ENCODE measurements around the gene ZNF205. TPM values are rescaled to one million over a fixed set of nuclear protein-coding genes. Genes with fewer than 3 reads are reported as not detected.

ZNF205 gene
- total and polyA plus RNA-seq, 10 of the 15 experiments (the other 5 are each of a cell fraction or from before 2014, with no cell fraction given) = 0.26 to 1.5 (median 0.78) TPM; not detected in 2

- TF ChIP-seq REST (IDR thresholded peaks at IDR 0.05; ENCODE audit: low read depth, low read length) (0 out of 2 replicates have a peak, but pooled peaks have one; percentile 18), ZNF24 (IDR thresholded peaks at IDR 0.05) (peak; percentile 97), CTCF (IDR thresholded peaks at IDR 0.05 in 2 of 3, conservative IDR thresholded peaks at IDR 0.05 in 1 of 3; ENCODE audit: control insufficient read depth in 2 of 3, extremely low read depth in 1 of 3, insufficient read depth in 1 of 3, low read depth in 3 of 3, low read length in 3 of 3) (no peak), NR2C2 (IDR thresholded peaks at IDR 0.05; ENCODE audit: borderline replicate concordance, control insufficient read depth, insufficient read length, low read depth) (no peak), SP1 (IDR thresholded peaks at IDR 0.05; ENCODE audit: low read depth, low read length) (no peak), BCLAF1 (IDR thresholded peaks at IDR 0.05) (no peak), USF2 (IDR thresholded peaks at IDR 0.05; ENCODE audit: borderline replicate concordance, low read depth, low read length) (no peak), EGR1 (IDR thresholded peaks at IDR 0.05; ENCODE audit: borderline replicate concordance in 1 of 2, low read depth in 2 of 2, low read length in 2 of 2) (no peak), CBX5 (IDR thresholded peaks at IDR 0.05; ENCODE audit: low read depth) (no peak), POLR2AphosphoS2 (IDR thresholded peaks at IDR 0.05; ENCODE audit: low read depth, low read length) (no peak), SUPT20H (IDR thresholded peaks at IDR 0.05; ENCODE audit: borderline replicate concordance, control insufficient read depth, low read depth, low read length) (no peak), GABPA (IDR thresholded peaks at IDR 0.05; ENCODE audit: low read depth) (no peak), ATF7 (IDR thresholded peaks at IDR 0.05; ENCODE audit: low read depth) (peak; percentile 52; the same call in 1 of the 2 replicates), NR2C1 (IDR thresholded peaks at IDR 0.05) (no peak)
- TF ChIP-seq, protein P1, sequence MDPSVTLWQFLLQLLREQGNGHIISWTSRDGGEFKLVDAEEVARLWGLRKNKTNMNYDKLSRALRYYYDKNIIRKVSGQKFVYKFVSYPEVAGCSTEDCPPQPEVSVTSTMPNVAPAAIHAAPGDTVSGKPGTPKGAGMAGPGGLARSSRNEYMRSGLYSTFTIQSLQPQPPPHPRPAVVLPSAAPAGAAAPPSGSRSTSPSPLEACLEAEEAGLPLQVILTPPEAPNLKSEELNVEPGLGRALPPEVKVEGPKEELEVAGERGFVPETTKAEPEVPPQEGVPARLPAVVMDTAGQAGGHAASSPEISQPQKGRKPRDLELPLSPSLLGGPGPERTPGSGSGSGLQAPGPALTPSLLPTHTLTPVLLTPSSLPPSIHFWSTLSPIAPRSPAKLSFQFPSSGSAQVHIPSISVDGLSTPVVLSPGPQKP (IDR thresholded peaks at IDR 0.05; ENCODE audit: low read depth, low read length) = 0 out of 2 replicates have a peak, but pooled peaks have one; percentile 26
These were observed 46.3 kb downstream of the ZNF205 start (continued) for GRCh38 chr16:3158510-3159314.

Measured in GM12878 (cell line).